Heart left ventricle (tissue), 16 donors: ENCODE results near the gene GTF2IRD1. TPM values are rescaled to one million over a fixed set of nuclear protein-coding genes. Genes with fewer than 3 reads are reported as not detected.

Experiments
- ATAC-seq, 4 donors: fragments of 200-7000 bp; cut with Tn5 transposase; one replicate each; pipeline ENCODE4 v1.9.1; 2020 to 2022; ENCODE audit warnings: moderate library complexity in 4 of 4, mild to moderate bottlenecking in 3 of 4, moderate number of reproducible peaks in 1 of 4
- DNase-seq, 5 donors: peaks; one replicate each; pipeline ENCODE4 v3.0.0-alpha.2; 2020
- H3K27ac ChIP-seq, 12 donors: fragments of 200-600 bp; sonication (generic) in 4 of 12; one replicate each; pipeline versions ENCODE4 v1.5.0 to v1.8.0; 2016 to 2022; ENCODE audit warnings: mild to moderate bottlenecking in 2 of 12
- H3K27me3 ChIP-seq, 9 donors: fragments of 200-600 bp; sonication (generic) in 2 of 9; one replicate each; pipeline versions ENCODE4 v1.5.1 to v1.8.0; 2016 to 2022; ENCODE audit warnings: mild to moderate bottlenecking in 3 of 9
- H3K36me3 ChIP-seq, 9 donors: fragments of 200-600 bp; sonication (generic) in 2 of 9; one replicate each; pipeline versions ENCODE4 v1.5.0 to v1.8.0; 2018 to 2022; ENCODE audit warnings: mild to moderate bottlenecking in 2 of 9
- H3K4me1 ChIP-seq, 12 donors: fragments of 200-600 bp; sonication (generic) in 4 of 12; one replicate each; pipeline versions ENCODE4 v1.5.0 to v1.8.0; 2016 to 2022; ENCODE audit warnings: mild to moderate bottlenecking in 3 of 12
- H3K4me3 ChIP-seq, 12 donors: fragments of 200-600 bp; sonication (generic) in 4 of 12; one replicate each; pipeline versions ENCODE4 v1.5.0 to v1.8.0; 2017 to 2022; ENCODE audit warnings: mild to moderate bottlenecking in 9 of 12, moderate library complexity in 4 of 12
- H3K9me3 ChIP-seq, 12 donors: fragments of 200-600 bp; sonication (generic) in 4 of 12; one replicate each; pipeline versions ENCODE4 v1.5.0 to v1.8.0; 2016 to 2022; ENCODE audit warnings: mild to moderate bottlenecking in 1 of 12
- CTCF ChIP-seq, 12 donors: fragments of 200-600 bp; sonication (generic) in 4 of 12; IDR thresholded peaks; one replicate each; pipeline versions ENCODE4 v1.5.0 to v1.8.0; 2018 to 2022; ENCODE audit warnings: antibody characterized with exemption in 12 of 12, mild to moderate bottlenecking in 5 of 12
- POLR2A ChIP-seq, 2 donors: fragments of 450-650 bp; IDR thresholded peaks; one replicate each; pipeline ENCODE4 v1.6.1; 2017; ENCODE audit warnings: antibody characterized with exemption in 2 of 2, mild to moderate bottlenecking in 2 of 2, moderate library complexity in 2 of 2
- WGBS, 4 donors: extraction: QIAGEN DNeasy Blood & Tissue Kit in 2 of 4; methylation state at CpG; one replicate each; pipeline versions ENCODE4 v1.1.5 to v1.1.7; 2013 to 2018; 5-methylcytosine and 5-hydroxymethylcytosine counted together
- intact Hi-C, 10 donors: fragments of 100-400 bp; cut with DNase I; formaldehyde crosslinking; loops; one replicate each; pipeline versions ENCODE4 v1.11.1 to v1.14.2; 2022
- polyA plus RNA-seq, 2 donors: library from polyadenylated mRNA; stranded (reverse); fragments of 200-250 nt; gene quantifications; one replicate each; pipeline ENCODE4 v1.2.3, GENCODE V29; 2013
- total RNA-seq, 9 donors: library from RNA; depleted of rRNA in 2 of 9; stranded (reverse); fragments of >200 nt in 2 of 9; fragmentation: NEBNext Ultra II Directional in 3 of 9; extraction: Animal tissue kit (Norgen Biotek cat#: 25700) in 3 of 9; gene quantifications; one replicate each; pipeline versions ENCODE4 v1.1.0 to v1.2.4, GENCODE V29; 2016 to 2023
- donor health status: ischemic (EF 13 %, LVEDD 7.1; RV severe dilation, severe dysfunction).
- donor health status: healthy with polysubstance abuse.
- donor health status: DM: no; HTN: yes; CAD: no.
- donor health status: DM: no; HTN: no; CAD: no.
- donor health status: ischemic (EF 25% LVEDD 6.9; RV normal size, moderate dysfunction).
- donor health status: ischemic (EF 25% LVEDD 5.7; RV mildly dilated, moderate dysfunction).
- donor health status: healthy.
- donor health status: DM: yes; HTN: yes; CAD: no.
- donor health status: ischemic (EF 35%, LVEDD 5.7; RV mildly dilated, moderate dysfunction).
- donor health status: nonischemic (EF 11% LVEDD 7.7; RV severe dilation, severe dysfunction).
- donor health status: DM: yes; HTN: yes; CAD: no.
- donor health status: PGD.
- donor health status: ischemic (EF 29% LVEDD 5.4; RV normal size, mild dysfunction).
- donor health status: nonischemic (EF 23%, LVEDD 6.1; RV moderate dilation, normal function).

The GTF2IRD1 gene
- total and polyA plus RNA-seq, 11 donors = 10.0 to 40.4 (median 15.6) TPM

- Histone ChIP-seq H3K27me3 (no peaks in the 10 kb centered on the region), H3K27ac (no peak overlapping the region), H3K36me3 (no peaks in the 10 kb centered on the region), H3K4me3 (no peak overlapping the region), H3K4me1 (peaks cover 0 to 7% (median 0%) of the 10 kb centered on the region in 12 donors), H3K9me3 (no peaks in the 10 kb centered on the region)
- intact Hi-C loops = loop anchor here in 1 of 10 donors (10.0 kb wide), 1 partner anchor 60 kb away; no protein-coding TSS in a partner anchor
- DNase-seq (no peak), ATAC-seq (no peak)
- 89 to 95% (median 93%) methylated on average over 11 of the region's 11 CpGs for WGBS, 4 donors
- TF ChIP-seq POLR2A (IDR thresholded peaks at IDR 0.05) = no peak
- no peak for TF ChIP-seq CTCF (IDR thresholded peaks at IDR 0.05)
Measured at GRCh38 chr7:74575083-74575784, 121.5 kb downstream of the GTF2IRD1 start.

- no peak for ATAC-seq
- H3K4me1 ChIP-seq = peaks cover 0 to 10% (median 0%) of the 10 kb centered on the region in 12 donors
- 88 to 97% (median 92%) methylated on average over 7 of the region's 7 CpGs for WGBS, 4 donors
- H3K27me3 ChIP-seq = no peaks in the 10 kb centered on the region
- DNase-seq = no peak
- H3K36me3 ChIP-seq = no peaks in the 10 kb centered on the region
- H3K27ac ChIP-seq = no peak overlapping the region
- TF ChIP-seq POLR2A (IDR thresholded peaks at IDR 0.05) (no peak), CTCF (IDR thresholded peaks at IDR 0.05) (no peak)
- no peak overlapping the region for H3K4me3 ChIP-seq
- intact Hi-C loops = loop anchor here in 1 of 10 donors (10.0 kb wide), 1 partner anchor 61 kb away; no protein-coding TSS in a partner anchor
- H3K9me3 ChIP-seq = no peaks in the 10 kb centered on the region
Measured at GRCh38 chr7:74575811-74576210, 122.1 kb downstream of the GTF2IRD1 start.

GRCh38 chr7:74579800-74580685 lies 126.3 kb downstream of the GTF2IRD1 start:
- H3K36me3 ChIP-seq = no peaks in the 10 kb centered on the region
- 51 to 65% (median 58%) methylated on average over 19 to 22 of the region's 22 CpGs for WGBS, 4 donors
- peaks cover 0 to 17% (median 0%) of the 10 kb centered on the region in 12 donors for H3K4me1 ChIP-seq
- DNase-seq (no peak), ATAC-seq (peak in 3 of 4 donors; percentile 40 to 43 (median 40))
- no peaks in the 10 kb centered on the region for H3K27me3 ChIP-seq
- no peak overlapping the region for H3K4me3 ChIP-seq
- no peaks in the 10 kb centered on the region for H3K9me3 ChIP-seq
- intact Hi-C loops = loop anchor here in 1 of 10 donors (10.0 kb wide), 1 partner anchor 65 kb away; no protein-coding TSS in a partner anchor
- TF ChIP-seq POLR2A (IDR thresholded peaks at IDR 0.05) (no peak), CTCF (IDR thresholded peaks at IDR 0.05) (no peak)
- H3K27ac ChIP-seq = peak overlapping the region in 1 of 12 donors; percentile 28

GRCh38 chr7:74581916-74582440 lies 128.3 kb downstream of the GTF2IRD1 start:
- WGBS, 4 donors = 92 to 97% (median 93%) methylated on average over 12 of the region's 12 CpGs
- intact Hi-C loops = no loop called here
- no peak overlapping the region for H3K4me3 ChIP-seq
- DNase-seq (no peak), ATAC-seq (no peak)
- H3K27me3 ChIP-seq = no peaks in the 10 kb centered on the region
- peaks cover 0 to 21% (median 3%) of the 10 kb centered on the region in 12 donors for H3K4me1 ChIP-seq
- TF ChIP-seq CTCF (IDR thresholded peaks at IDR 0.05) (no peak), POLR2A (IDR thresholded peaks at IDR 0.05) (no peak)
- H3K9me3 ChIP-seq = no peaks in the 10 kb centered on the region
- H3K36me3 ChIP-seq = no peaks in the 10 kb centered on the region
- H3K27ac ChIP-seq = no peak overlapping the region
